SJCRH30 (cell line): Measurements from ENCODE around the gene ABCA4. TPM values are rescaled to one million over a fixed set of nuclear protein-coding genes. Genes with fewer than 3 reads are reported as not detected.

Source experiments
- DNase-seq, 2 experiments: peaks; one replicate each; pipeline ENCODE4 v3.0.0-alpha.2; 2015 to 2020
- H3K27ac ChIP-seq: fragments of 250-450 bp; sonication (Bioruptor Pico); 2 replicates; pipeline ENCODE4 v1.5.1; 2020; ENCODE audit warnings: mild to moderate bottlenecking, moderate library complexity
- H3K27me3 ChIP-seq: fragments of 250-450 bp; sonication (Bioruptor Pico); 2 replicates; pipeline ENCODE4 v1.5.1; 2020; ENCODE audit warnings: mild to moderate bottlenecking, moderate library complexity
- H3K36me3 ChIP-seq: fragments of 250-450 bp; sonication (Bioruptor Pico); 2 replicates; pipeline ENCODE4 v1.5.1; 2020; ENCODE audit warnings: mild to moderate bottlenecking, moderate library complexity
- H3K4me1 ChIP-seq: fragments of 250-450 bp; sonication (Bioruptor Pico); 2 replicates; pipeline ENCODE4 v1.5.1; 2020; ENCODE audit warnings: mild to moderate bottlenecking, moderate library complexity
- H3K4me3 ChIP-seq: fragments of 250-450 bp; sonication (Bioruptor Pico); 2 replicates; pipeline ENCODE4 v1.5.1; 2020; ENCODE audit warnings: mild to moderate bottlenecking, moderate library complexity
- H3K9me3 ChIP-seq: fragments of 250-450 bp; sonication (Bioruptor Pico); replicated peaks from 2 replicates; pipeline ENCODE4 v1.5.1; 2020; ENCODE audit warnings: mild to moderate bottlenecking, moderate library complexity
- total RNA-seq: library from RNA; depleted of rRNA; stranded (reverse); fragments of >200 nt; shearing (Covaris generic); gene quantifications from 2 replicates; pipeline ENCODE4 v1.2.3, GENCODE V29; 2014

ABCA4 gene
- total RNA-seq, 1 experiment from 2014 or later, result 0.08 TPM

- no peaks in the 10 kb centered on the region for H3K9me3 ChIP-seq
- no peaks in the 10 kb centered on the region for H3K36me3 ChIP-seq
- H3K27ac ChIP-seq, result peak overlapping the region; percentile 39; the same call in 1 of the 2 replicates
- H3K4me1 ChIP-seq, result peaks cover 21% of the 10 kb centered on the region
- no peaks in the 10 kb centered on the region for H3K27me3 ChIP-seq
- H3K4me3 ChIP-seq, result no peak overlapping the region; the same call in 1 of the 2 replicates
- DNase-seq, result peak in 1 of 2 experiments; percentile 15
Measured at GRCh38 chr1:94069919-94070285, 51.0 kb downstream of the ABCA4 start.

GRCh38 chr1:94068999-94069918 lies 51.7 kb downstream of the ABCA4 start:
- Histone ChIP-seq H3K36me3 (no peaks in the 10 kb centered on the region), H3K9me3 (no peaks in the 10 kb centered on the region), H3K4me1 (peaks cover 21% of the 10 kb centered on the region), H3K27ac (peak overlapping the region; percentile 39; the same call in 1 of the 2 replicates), H3K4me3 (peak overlapping the region; percentile 14), H3K27me3 (no peaks in the 10 kb centered on the region)
- DNase-seq, result peak; percentile 59 to 68

- H3K4me3 ChIP-seq, result no peak overlapping the region
- no peaks in the 10 kb centered on the region for H3K36me3 ChIP-seq
- no peak for DNase-seq
- H3K27ac ChIP-seq, result peak overlapping the region; percentile 39; the same call in 1 of the 2 replicates
- H3K27me3 ChIP-seq, result no peaks in the 10 kb centered on the region
- H3K4me1 ChIP-seq, result peaks cover 21% of the 10 kb centered on the region
- H3K9me3 ChIP-seq, result no peaks in the 10 kb centered on the region
Measured at GRCh38 chr1:94068096-94068998, 52.6 kb downstream of the ABCA4 start.

- H3K27ac ChIP-seq, result no peak overlapping the region
- H3K9me3 ChIP-seq, result no peaks in the 10 kb centered on the region
- DNase-seq, result no peak
- H3K4me1 ChIP-seq, result peaks cover 21% of the 10 kb centered on the region
- no peak overlapping the region for H3K4me3 ChIP-seq
- no peaks in the 10 kb centered on the region for H3K27me3 ChIP-seq
- H3K36me3 ChIP-seq, result no peaks in the 10 kb centered on the region
Measured at GRCh38 chr1:94067196-94067595, 53.8 kb downstream of the ABCA4 start.

- Histone ChIP-seq H3K9me3 (no peaks in the 10 kb centered on the region), H3K36me3 (no peaks in the 10 kb centered on the region), H3K27me3 (peaks cover 5% of the 10 kb centered on the region; the same call in 1 of the 2 replicates), H3K4me1 (peaks cover 6% of the 10 kb centered on the region), H3K27ac (no peak overlapping the region), H3K4me3 (no peak overlapping the region)
- DNase-seq, result peak; percentile 36 to 57
Measured at GRCh38 chr1:94063379-94063778, 57.6 kb downstream of the ABCA4 start.

GRCh38 chr1:94061513-94062443 lies 59.2 kb downstream of the ABCA4 start:
- Histone ChIP-seq H3K27me3 (peaks cover 5% of the 10 kb centered on the region; the same call in 1 of the 2 replicates), H3K4me1 (no peaks in the 10 kb centered on the region), H3K9me3 (no peaks in the 10 kb centered on the region), H3K27ac (no peak overlapping the region), H3K36me3 (no peaks in the 10 kb centered on the region), H3K4me3 (no peak overlapping the region)
- DNase-seq, result peak; percentile 69 to 87

- no peaks in the 10 kb centered on the region for H3K4me1 ChIP-seq
- DNase-seq, result no peak
- no peaks in the 10 kb centered on the region for H3K9me3 ChIP-seq
- no peak overlapping the region for H3K4me3 ChIP-seq
- H3K27me3 ChIP-seq, result peaks cover 5% of the 10 kb centered on the region; the same call in 1 of the 2 replicates
- no peak overlapping the region for H3K27ac ChIP-seq
- no peaks in the 10 kb centered on the region for H3K36me3 ChIP-seq
Measured at GRCh38 chr1:94060720-94061119, 60.2 kb downstream of the ABCA4 start.

- H3K36me3 ChIP-seq, result no peaks in the 10 kb centered on the region
- H3K9me3 ChIP-seq, result no peaks in the 10 kb centered on the region
- no peak overlapping the region for H3K4me3 ChIP-seq
- no peak for DNase-seq
- no peaks in the 10 kb centered on the region for H3K4me1 ChIP-seq
- no peak overlapping the region for H3K27ac ChIP-seq
- peaks cover 5% of the 10 kb centered on the region; the same call in 1 of the 2 replicates for H3K27me3 ChIP-seq
Measured at GRCh38 chr1:94058766-94059165, 62.2 kb downstream of the ABCA4 start.

GRCh38 chr1:94056996-94057395 lies 64.0 kb downstream of the ABCA4 start:
- no peaks in the 10 kb centered on the region for H3K36me3 ChIP-seq
- no peak for DNase-seq
- no peaks in the 10 kb centered on the region for H3K4me1 ChIP-seq
- no peaks in the 10 kb centered on the region for H3K9me3 ChIP-seq
- H3K4me3 ChIP-seq, result no peak overlapping the region
- H3K27me3 ChIP-seq, result peaks cover 8% of the 10 kb centered on the region; the same call in 1 of the 2 replicates
- no peak overlapping the region for H3K27ac ChIP-seq

GRCh38 chr1:94056171-94056570 lies 64.8 kb downstream of the ABCA4 start:
- H3K27me3 ChIP-seq, result peaks cover 8% of the 10 kb centered on the region; the same call in 1 of the 2 replicates
- H3K27ac ChIP-seq, result no peak overlapping the region
- no peaks in the 10 kb centered on the region for H3K36me3 ChIP-seq
- no peak for DNase-seq
- no peaks in the 10 kb centered on the region for H3K9me3 ChIP-seq
- no peaks in the 10 kb centered on the region for H3K4me1 ChIP-seq
- H3K4me3 ChIP-seq, result no peak overlapping the region

- no peaks in the 10 kb centered on the region for H3K36me3 ChIP-seq
- H3K4me3 ChIP-seq, result no peak overlapping the region
- H3K9me3 ChIP-seq, result no peaks in the 10 kb centered on the region
- DNase-seq, result no peak
- no peaks in the 10 kb centered on the region for H3K4me1 ChIP-seq
- H3K27ac ChIP-seq, result no peak overlapping the region
- H3K27me3 ChIP-seq, result peaks cover 8% of the 10 kb centered on the region; the same call in 1 of the 2 replicates
Measured at GRCh38 chr1:94055459-94056122, 65.4 kb downstream of the ABCA4 start.

- no peak for DNase-seq
- H3K27ac ChIP-seq, result no peak overlapping the region
- 0 out of 2 replicates have a peak, but pooled peaks cover 3% of the 10 kb centered on the region for H3K27me3 ChIP-seq
- H3K4me1 ChIP-seq, result no peaks in the 10 kb centered on the region
- no peaks in the 10 kb centered on the region for H3K36me3 ChIP-seq
- H3K4me3 ChIP-seq, result no peak overlapping the region
- no peaks in the 10 kb centered on the region for H3K9me3 ChIP-seq
Measured at GRCh38 chr1:94050675-94051074, 70.3 kb downstream of the ABCA4 start.

- Histone ChIP-seq H3K36me3 (no peaks in the 10 kb centered on the region), H3K4me3 (no peak overlapping the region), H3K27me3 (0 out of 2 replicates have a peak, but pooled peaks cover 3% of the 10 kb centered on the region), H3K27ac (no peak overlapping the region), H3K9me3 (no peaks in the 10 kb centered on the region), H3K4me1 (no peaks in the 10 kb centered on the region)
- DNase-seq, result no peak
Measured at GRCh38 chr1:94050254-94050653, 70.7 kb downstream of the ABCA4 start.
